HFFc6 (cell line): ENCODE measurements around the gene C6orf120. TPM values are rescaled to one million over a fixed set of nuclear protein-coding genes. Genes with fewer than 3 reads are reported as not detected.

ENCODE experiments used
- DNase-seq: peaks from one replicate; pipeline ENCODE4 v3.0.0-alpha.2; 2018
- H3K27ac Mint-ChIP-seq: 2 replicates; pipeline ENCODE4 v1.8.0; 2020; ENCODE audit warnings: mild to moderate bottlenecking, mixed read lengths
- H3K27me3 Mint-ChIP-seq: 2 replicates; pipeline ENCODE4 v1.8.0; 2021; ENCODE audit warnings: mild to moderate bottlenecking, moderate library complexity, mixed read lengths; ENCODE audit not compliant: insufficient read depth
- H3K36me3 Mint-ChIP-seq: 2 replicates; pipeline ENCODE4 v1.8.0; 2021; ENCODE audit warnings: low read depth, mixed read lengths
- H3K4me1 Mint-ChIP-seq: 2 replicates; pipeline ENCODE4 v1.8.0; 2020; ENCODE audit warnings: low read depth, mixed read lengths
- H3K4me3 Mint-ChIP-seq: 2 replicates; pipeline ENCODE4 v1.8.0; 2020; ENCODE audit warnings: mild to moderate bottlenecking, moderate library complexity, mixed read lengths
- H3K9me3 Mint-ChIP-seq: 2 replicates; pipeline ENCODE4 v1.8.0; 2020; ENCODE audit warnings: mild to moderate bottlenecking, mixed read lengths
- total RNA-seq, 6 experiments: library from RNA; stranded (reverse); fragmentation: NEBNext Ultra II Directional; extraction: Animal tissue kit (Norgen Biotek cat#: 25700); gene quantifications; 2 replicates in 1 of 6; 3 replicates in 5 of 6; pipeline ENCODE4 v1.2.3, GENCODE V29; 2021
- TF ChIP-seq, protein P1 (sequence below): fragments of 200-600 bp; sonication (generic); IDR thresholded peaks from 2 replicates; pipeline ENCODE4 v1.5.0; 2021; ENCODE audit warnings: antibody characterized with exemption, mild to moderate bottlenecking

The C6orf120 gene
- total RNA-seq, 6 experiments from 2014 or later, result 44.9 to 53.5 (median 48.7) TPM

DNA sequence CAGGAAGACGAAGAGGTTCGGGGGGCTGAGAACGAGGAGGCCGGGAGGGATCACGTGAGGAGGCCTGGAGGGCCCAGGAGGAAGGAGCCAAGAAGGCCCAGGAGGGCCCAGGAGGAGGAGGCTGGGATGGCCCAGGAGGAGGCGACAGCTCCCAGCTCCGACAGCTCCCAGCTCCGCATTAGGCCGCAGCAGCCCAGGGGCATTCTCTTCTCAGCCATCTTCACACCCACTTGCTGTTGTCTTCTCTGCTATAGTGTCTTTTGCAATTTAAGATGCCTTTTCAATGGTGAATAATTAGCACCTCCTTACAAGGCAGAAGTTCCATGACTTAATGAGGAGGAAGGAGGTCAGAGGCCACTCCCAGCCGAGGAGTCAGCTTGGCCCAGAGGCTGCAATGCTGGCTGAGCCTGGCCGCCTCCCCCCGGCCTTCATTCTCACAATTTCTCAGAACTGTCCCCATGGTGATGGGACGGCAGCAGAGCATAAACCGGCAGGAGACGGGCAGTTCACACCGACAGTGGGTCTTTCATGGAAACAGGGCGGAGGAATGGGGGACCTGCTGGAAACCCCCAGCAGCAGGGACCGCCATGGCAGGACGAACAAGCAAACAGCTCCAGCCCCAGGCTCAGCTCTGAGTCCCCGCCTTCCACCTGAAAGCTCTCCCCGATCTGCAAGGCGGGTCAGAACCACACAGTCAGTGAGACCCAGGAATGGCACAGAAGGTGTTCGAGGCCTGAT is 45.2 kb upstream of the C6orf120 start:
- Mint-ChIP-seq H3K36me3 (peaks cover 21% of the 10 kb centered on the region; the same call in 1 of the 2 replicates), H3K4me3 (no peak overlapping the region), H3K4me1 (peaks cover 17% of the 10 kb centered on the region), H3K9me3 (no peaks in the 10 kb centered on the region), H3K27me3 (no peaks in the 10 kb centered on the region; the same call in 1 of the 2 replicates), H3K27ac (no peak overlapping the region)
- no peak for DNase-seq
- TF ChIP-seq, protein P1, sequence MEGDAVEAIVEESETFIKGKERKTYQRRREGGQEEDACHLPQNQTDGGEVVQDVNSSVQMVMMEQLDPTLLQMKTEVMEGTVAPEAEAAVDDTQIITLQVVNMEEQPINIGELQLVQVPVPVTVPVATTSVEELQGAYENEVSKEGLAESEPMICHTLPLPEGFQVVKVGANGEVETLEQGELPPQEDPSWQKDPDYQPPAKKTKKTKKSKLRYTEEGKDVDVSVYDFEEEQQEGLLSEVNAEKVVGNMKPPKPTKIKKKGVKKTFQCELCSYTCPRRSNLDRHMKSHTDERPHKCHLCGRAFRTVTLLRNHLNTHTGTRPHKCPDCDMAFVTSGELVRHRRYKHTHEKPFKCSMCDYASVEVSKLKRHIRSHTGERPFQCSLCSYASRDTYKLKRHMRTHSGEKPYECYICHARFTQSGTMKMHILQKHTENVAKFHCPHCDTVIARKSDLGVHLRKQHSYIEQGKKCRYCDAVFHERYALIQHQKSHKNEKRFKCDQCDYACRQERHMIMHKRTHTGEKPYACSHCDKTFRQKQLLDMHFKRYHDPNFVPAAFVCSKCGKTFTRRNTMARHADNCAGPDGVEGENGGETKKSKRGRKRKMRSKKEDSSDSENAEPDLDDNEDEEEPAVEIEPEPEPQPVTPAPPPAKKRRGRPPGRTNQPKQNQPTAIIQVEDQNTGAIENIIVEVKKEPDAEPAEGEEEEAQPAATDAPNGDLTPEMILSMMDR, result no peak

DNA sequence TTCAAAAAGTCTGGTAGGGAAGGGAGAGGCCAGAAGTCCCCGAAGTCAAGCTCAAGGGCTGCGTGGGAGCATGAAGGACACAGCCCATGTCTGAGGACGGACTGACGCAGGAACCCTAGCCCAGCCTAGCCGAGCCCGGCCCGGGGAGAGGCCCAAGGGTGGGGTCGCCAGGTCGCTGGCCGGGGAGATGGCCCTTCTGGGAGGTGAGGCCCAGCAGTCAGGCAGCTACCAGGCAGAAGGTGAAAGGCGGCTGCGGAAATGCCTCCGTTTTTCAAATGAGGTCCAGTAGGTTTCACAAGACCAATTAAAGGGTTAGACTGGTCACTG is 44.7 kb upstream of the C6orf120 start:
- H3K4me1 Mint-ChIP-seq, result peaks cover 17% of the 10 kb centered on the region
- H3K36me3 Mint-ChIP-seq, result peaks cover 21% of the 10 kb centered on the region
- H3K27ac Mint-ChIP-seq, result no peak overlapping the region
- H3K4me3 Mint-ChIP-seq, result no peak overlapping the region
- no peaks in the 10 kb centered on the region for H3K9me3 Mint-ChIP-seq
- H3K27me3 Mint-ChIP-seq, result no peaks in the 10 kb centered on the region; the same call in 1 of the 2 replicates
- TF ChIP-seq, protein P1, result no peak
- no peak for DNase-seq

- H3K9me3 Mint-ChIP-seq, result no peaks in the 10 kb centered on the region
- TF ChIP-seq, protein P1, result no peak
- no peak for DNase-seq
- H3K27me3 Mint-ChIP-seq, result no peaks in the 10 kb centered on the region; the same call in 1 of the 2 replicates
- H3K4me3 Mint-ChIP-seq, result no peak overlapping the region
- no peak overlapping the region for H3K27ac Mint-ChIP-seq
- H3K4me1 Mint-ChIP-seq, result peaks cover 6% of the 10 kb centered on the region
- peaks cover 34% of the 10 kb centered on the region for H3K36me3 Mint-ChIP-seq
Measured at GRCh38 chr6:169659820-169660610, 41.9 kb upstream of the C6orf120 start.

DNA sequence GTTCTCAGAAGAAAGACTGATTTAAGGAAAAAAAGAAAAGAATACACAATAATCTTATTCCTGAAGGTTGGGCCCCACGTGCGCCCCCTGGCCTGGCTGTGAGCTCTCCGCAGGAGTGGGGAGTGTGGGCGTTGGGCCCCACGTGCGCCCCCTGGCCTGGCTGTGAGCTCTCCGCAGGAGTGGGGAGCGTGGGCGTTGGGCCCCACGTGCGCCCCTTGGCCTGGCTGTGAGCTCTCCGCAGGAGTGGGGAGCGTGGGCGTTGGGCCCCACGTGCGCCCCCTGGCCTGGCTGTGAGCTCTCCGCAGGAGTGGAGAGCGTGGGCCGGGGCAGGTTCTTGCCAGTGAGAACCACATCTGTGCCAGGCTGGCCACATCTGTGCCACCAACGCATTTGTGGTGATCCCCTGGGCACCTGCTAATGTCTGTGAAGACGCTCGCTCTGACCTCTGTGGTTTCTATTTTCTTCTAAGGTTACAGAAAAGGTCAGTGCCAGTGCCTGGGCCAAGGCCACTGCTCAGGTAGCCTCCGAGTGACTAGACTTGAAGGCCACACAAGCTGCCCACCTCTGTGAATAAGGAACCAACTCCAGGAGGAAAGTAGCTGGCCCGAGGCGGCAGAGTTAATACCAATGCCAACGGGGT is 41.1 kb upstream of the C6orf120 start:
- Mint-ChIP-seq H3K36me3 (peaks cover 32% of the 10 kb centered on the region), H3K4me1 (no peaks in the 10 kb centered on the region), H3K27me3 (no peaks in the 10 kb centered on the region; the same call in 1 of the 2 replicates), H3K4me3 (no peak overlapping the region), H3K9me3 (no peaks in the 10 kb centered on the region), H3K27ac (no peak overlapping the region)
- DNase-seq, result no peak
- TF ChIP-seq, protein P1, result no peak

- Mint-ChIP-seq H3K27ac (no peak overlapping the region), H3K4me1 (no peaks in the 10 kb centered on the region), H3K36me3 (peaks cover 28% of the 10 kb centered on the region), H3K9me3 (no peaks in the 10 kb centered on the region), H3K27me3 (no peaks in the 10 kb centered on the region; the same call in 1 of the 2 replicates), H3K4me3 (no peak overlapping the region)
- TF ChIP-seq, protein P1, result no peak
- no peak for DNase-seq
Measured at GRCh38 chr6:169661391-169661756, 40.6 kb upstream of the C6orf120 start.
